RPMI7951 (cell line): Measurements from ENCODE around the gene LTBP2. TPM values are rescaled to one million over a fixed set of nuclear protein-coding genes. Genes with fewer than 3 reads are reported as not detected.

Source experiments
- DNase-seq: peaks from one replicate; pipeline ENCODE4 v3.0.0-alpha.2; 2012; ENCODE audit warnings: low read depth
- total RNA-seq: library from RNA; depleted of rRNA; stranded (reverse); fragments of >200 nt; shearing (Covaris generic); gene quantifications from 2 replicates; pipeline ENCODE4 v1.2.3, GENCODE V29; 2014

Gene LTBP2
- total RNA-seq, 1 experiment from 2014 or later: 22.8 TPM

GRCh38 chr14:74571901-74572725, 39.9 kb downstream of the LTBP2 start:
- peak; percentile 99 for DNase-seq

DNA sequence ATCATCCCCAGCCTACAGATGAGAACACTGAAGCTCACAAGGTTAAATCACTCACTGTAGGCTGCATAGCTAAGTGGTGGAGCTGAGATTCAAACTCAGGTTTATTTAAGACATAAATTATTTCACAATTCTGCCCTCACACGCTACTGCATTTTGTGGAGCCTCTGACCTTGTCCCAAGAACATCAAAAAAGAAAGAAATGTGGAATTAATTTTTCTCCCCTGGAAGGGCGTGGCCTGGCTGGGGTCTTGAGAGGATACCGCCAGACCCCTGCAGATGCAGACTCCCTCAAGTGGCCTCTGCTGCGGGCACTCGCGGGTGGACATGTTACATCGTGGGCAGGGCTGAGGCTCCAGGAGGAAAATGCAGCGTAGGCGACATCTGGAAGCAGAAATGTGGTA, 40.6 kb downstream of the LTBP2 start:
- no peak for DNase-seq

DNA sequence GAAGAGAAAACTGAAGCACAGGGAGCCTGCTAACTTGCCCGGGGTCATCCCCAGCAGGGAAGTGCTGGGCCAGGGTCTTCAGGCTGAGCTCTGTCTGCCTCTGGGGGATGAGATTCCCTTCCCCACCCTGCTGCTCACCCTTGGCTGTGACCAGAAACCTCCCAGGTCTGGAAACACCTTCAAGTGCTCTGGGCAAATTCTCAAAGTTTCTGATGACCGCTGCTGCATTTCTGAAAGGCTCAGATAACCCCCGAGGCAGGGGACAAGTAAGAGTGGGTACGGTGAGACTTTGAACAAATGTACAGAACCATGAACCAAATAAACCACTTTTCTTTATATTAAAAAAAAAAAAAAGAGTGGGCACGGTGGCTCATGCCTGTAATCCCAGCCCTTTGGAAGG, 41.3 kb downstream of the LTBP2 start:
- peak; percentile 42 for DNase-seq

DNA sequence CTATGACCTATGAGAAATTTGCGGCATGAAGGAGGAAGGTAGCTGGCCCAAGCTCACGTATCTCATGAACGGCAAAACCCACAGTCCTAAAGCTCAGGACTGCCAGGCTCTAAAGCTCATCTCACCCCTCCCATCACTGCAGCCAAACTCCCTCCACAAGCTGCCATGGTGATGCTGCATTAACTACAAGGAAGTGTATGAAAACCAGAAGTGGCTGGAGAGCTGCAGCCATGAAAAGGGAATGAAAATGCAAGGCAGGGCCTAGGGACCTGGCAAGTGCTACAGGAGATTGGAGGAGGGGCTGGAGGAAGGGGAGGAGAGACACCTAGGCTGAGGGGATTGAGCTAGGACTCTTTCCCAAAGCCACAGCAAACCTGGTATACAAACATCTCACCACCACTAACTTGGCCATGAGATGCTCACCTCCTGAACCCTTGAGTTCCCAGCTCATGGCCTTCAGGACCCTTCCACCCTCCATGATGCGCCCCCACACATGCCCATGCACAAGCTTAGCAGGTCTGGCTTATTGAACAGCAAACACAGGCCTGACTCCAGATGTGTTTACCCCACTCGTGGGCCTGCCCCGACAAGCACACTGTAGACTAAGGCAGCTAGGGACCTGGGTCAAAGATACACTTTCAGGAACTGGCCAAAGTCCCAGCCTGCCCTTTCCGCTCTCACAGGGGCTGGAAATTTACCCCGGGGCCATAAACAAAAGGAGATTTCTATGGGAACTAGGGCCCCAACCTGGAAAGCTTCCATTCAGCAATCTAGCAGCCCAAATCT, 42.0 kb downstream of the LTBP2 start:
- DNase-seq: peak; percentile 95

- DNase-seq: no peak
Measured at GRCh38 chr14:74569387-74569786, 42.6 kb downstream of the LTBP2 start.

DNA sequence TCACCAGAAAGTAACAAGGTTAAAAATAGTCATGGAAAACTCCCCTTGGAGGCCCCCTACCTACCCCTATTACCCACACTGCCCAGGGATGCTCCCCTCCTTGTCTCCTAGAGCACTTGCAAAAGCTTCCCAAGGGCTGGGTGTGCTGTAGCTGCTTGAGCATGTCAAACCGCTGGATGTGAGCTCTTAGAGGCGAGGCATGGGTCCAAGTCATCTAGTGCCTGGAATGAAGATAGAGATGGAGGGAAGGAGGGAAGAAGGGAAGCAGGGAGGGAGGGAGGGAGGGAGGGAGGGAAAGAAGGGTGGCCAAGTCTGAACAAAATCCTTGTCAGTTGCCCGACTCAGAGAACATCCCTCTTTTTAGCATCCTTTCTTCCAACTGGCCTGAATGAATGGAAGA, 43.1 kb downstream of the LTBP2 start:
- no peak for DNase-seq

DNA sequence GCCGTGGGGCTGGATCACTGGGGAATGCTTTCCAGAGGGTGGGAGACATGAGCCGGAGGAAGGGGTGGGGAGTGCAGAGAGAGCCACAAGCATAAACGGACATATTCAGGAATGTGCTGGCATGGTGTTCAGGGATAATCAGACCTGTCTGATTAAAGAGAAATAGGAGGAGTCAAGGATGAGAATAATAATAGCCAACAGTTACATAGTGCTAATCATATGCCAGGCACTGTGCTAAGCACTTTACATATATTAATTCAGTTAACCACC, 43.7 kb downstream of the LTBP2 start:
- no peak for DNase-seq

DNA sequence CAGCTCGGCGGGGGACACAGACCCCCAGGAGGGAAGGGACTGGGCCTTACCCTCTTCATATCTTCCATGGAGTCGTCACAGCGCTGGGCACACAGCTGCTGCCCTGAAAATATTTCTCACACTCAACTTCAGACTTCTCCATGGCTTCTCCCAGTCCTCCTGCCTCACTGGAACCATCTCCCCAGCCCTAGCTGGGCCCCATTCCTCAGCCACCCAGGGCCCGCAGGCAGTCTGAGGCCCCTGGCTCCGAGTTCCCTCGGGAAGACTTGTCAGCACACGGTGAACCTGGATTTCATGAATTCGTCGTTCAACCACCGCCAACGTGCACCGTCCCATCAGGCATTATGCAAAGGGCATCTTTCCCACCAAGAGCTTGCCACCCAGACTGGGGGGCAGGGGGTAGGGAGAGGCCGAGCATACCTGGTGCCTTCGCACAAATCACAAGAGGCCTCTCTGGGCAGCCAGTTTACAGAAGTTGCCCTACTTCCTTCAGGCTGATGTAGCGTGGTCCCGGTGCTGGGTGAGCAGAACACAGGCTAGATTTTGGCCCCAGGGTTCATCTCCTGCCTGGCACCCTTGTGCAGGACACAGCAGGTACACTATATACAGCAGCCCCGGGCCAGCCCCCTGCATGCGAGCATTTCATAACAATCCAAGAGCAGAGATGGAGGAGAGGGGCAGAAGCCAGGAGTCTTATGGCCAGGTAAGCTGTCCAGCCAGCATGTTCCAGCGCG, 44.2 kb downstream of the LTBP2 start:
- no peak for DNase-seq

DNA sequence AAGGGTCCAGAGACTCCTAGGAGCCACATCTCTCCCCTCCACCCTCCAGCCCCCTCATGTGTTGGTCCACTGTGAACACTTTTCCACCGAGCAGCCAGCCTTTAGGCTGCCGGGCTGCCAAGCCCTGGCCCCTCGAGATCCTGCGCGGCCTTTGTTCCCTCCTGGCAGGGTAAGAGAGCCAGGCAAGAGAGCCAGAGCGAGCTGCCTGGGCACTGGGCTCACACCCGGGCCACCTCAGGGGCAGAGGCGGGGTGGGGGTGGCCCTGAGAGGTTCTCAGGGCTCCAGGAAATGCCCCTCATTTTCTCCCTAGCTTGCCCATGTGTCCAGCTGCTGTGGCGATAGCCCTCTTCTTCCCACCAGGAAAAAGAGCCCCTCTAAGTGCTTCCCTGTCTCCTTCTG, 44.8 kb downstream of the LTBP2 start:
- no peak for DNase-seq

- DNase-seq: peak; percentile 73
Measured at GRCh38 chr14:74566174-74567141, 45.6 kb downstream of the LTBP2 start.

- no peak for DNase-seq
Measured at GRCh38 chr14:74563586-74564159, 48.4 kb downstream of the LTBP2 start.

DNA sequence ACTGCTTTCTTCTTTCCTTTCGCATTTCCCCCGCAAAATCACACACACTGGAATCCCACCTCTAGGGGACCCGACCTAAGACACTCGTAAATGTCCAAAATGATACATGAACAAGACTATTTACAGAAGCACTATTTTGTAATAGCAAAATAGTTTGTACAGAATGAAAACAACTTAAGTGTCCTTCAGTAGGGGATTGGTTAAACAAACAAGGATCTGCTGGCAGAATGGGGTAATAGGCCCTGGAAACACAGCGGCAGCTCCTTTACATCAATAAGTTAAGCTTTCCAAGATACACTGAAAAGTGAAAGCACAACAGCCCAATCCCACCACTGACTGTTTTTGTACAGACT, 48.8 kb downstream of the LTBP2 start:
- no peak for DNase-seq

GRCh38 chr14:74562515-74563232, 49.4 kb downstream of the LTBP2 start:
- DNase-seq: no peak

- DNase-seq: peak; percentile 47
Measured at GRCh38 chr14:74558655-74559054, 53.4 kb downstream of the LTBP2 start.

DNA sequence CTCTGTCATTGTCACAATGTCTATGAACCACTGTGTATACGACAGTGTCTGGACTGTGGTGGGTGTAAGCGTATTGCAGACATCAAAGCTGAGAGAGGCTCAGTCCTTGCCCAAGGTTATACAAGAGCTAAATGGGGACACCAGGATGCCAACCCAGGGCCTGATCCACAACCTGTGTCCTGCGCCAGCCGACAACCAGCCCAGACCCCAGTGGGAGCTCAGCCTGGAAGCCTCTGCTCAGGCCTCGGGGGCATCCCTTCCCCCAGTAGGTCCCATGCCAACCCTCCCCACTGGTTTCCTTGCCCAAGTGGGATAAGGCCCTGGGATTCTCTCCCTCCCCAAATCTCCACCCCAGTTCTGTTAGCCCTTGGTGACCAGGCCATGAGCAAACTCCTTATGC, 54.3 kb downstream of the LTBP2 start:
- no peak for DNase-seq

GRCh38 chr14:74555476-74556050, 56.5 kb downstream of the LTBP2 start:
- DNase-seq: no peak

DNA sequence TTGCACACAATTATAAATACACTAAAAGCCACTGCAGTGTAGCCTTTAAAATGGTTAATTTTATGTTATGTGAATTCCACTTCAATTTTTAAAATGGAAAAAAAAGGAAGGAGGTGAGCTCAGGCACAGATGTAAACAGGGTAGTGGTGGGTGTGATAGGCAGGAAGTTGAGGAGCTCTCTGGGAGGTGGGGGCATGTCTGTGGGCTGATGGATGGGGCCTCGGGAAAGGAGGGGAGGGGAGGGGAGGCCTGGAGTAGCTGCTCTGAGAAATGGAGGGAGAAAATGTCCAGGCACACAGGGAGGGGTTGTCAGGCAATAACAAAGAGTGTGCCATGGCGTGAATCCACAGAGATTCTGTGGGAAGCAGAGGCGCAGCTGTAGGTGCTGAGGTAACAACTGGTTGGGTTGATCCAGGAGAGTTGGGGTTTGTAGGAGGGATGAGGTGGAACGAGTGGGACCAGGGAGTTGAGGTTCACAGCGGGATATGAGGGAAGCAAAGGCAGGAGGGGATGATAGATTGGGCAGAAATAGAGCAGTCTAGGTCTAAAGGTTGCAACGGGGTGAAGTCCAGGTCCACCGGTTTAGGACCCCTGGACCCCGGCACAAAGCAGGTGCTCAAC, 57.2 kb downstream of the LTBP2 start:
- DNase-seq: no peak

DNA sequence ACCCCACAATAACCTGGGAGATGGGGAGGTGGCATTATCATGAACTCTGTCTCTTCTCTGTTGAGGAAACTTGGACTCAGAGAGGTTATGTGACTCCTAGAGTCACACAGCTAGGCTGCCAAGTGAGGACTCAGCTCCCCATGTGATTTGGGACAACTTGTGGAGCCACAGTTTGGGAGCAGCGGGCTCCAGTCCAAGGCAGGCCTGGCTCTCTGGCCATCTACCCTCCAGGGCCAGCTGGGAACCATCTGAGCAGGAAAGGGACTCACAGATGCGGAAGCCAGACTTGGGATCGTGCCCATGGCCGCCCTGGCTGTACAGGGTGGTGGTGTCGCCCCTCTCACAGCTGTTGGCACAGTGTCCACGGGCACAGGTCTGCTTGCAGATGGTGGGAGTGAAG, 59.4 kb downstream of the LTBP2 start:
- DNase-seq: peak; percentile 95

DNA sequence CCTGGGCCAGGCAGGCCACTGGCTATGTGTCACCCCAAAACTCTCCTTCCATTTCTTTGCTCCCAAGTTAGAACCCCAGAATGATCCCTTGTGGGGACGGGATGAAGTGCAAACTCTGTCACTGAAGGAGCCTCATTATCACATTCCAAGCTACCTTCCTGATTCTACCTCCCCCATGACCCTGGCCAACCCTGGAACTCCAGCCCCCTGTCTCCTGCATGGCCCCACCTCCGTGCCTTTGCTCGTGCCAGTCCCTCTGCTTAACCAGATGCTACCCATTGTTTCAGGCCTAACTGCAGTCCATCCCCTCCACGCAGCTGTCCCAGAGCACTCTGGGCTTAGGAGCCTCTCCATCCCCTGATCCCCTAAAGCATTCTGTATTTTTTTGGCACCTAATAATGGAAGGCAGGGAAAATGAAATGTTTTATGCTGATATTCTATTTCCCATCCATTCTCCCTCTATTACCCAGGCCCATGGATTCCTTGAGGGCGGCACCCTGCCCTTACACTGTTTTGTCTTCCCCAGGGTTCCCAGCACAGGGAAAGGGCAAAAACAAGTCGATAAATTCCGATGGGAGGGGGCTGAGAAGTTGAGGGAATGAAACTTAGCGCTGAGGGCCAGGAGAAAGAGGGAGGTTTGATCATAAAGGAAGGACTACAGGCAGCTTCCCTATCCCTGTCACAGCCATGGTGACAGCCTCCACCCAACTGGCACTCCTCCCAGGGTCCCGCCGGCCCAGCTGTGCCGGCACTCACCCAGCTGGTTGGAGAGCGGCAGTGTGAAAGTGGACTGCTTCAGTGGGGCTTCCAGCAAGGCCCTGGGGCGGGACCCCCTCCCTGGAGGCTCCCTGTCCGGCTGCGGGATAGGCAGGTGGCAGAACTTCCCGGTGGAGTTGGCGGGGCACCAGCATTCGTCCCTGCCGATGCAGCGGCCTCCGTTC, 60.3 kb downstream of the LTBP2 start:
- DNase-seq: peak; percentile 64
